ENCODE results near the gene SET. TPM values are rescaled to one million over a fixed set of nuclear protein-coding genes. Genes with fewer than 3 reads are reported as not detected.
"Not testable (repeated sequence)": the region's sequence is repeated elsewhere in the genome, so short reads cannot be mapped to it uniquely, and the experiment has no call there.

SET gene
- total RNA-seq, 1 donor from 2014 or later, result 320 TPM

DNA sequence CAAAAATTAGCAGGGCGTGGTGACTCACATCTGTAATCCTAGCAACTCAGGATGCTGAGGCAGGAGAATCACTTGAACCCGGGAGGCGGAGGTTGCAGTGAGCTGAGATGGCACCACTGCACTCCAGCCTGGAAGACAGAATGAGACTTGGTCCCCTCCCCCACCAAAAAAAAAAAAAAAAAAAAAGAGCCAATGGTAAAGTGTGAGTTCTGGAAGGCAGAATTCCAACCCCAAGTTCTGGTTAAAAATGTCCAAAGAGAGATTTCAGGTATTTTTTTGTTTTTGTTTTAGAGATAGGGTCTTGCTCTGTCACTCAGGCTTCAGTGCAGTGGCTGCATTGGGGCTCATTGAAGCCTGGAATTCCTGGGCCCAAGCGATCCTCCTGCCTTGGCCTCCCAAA lies 1.6 kb upstream of the SET start:
- no peak for DNase-seq (ENCODE audit: low read depth in 2 of 2)

- DNase-seq (ENCODE audit: low read depth in 2 of 2), result peak; percentile 66 to 72
Measured at GRCh38 chr9:128689293-128689774, 312 bp downstream of the SET start.

- peak; percentile 57 to 72 for DNase-seq (ENCODE audit: low read depth in 2 of 2)
Measured at GRCh38 chr9:128689820-128690683, 1.0 kb downstream of the SET start.

DNA sequence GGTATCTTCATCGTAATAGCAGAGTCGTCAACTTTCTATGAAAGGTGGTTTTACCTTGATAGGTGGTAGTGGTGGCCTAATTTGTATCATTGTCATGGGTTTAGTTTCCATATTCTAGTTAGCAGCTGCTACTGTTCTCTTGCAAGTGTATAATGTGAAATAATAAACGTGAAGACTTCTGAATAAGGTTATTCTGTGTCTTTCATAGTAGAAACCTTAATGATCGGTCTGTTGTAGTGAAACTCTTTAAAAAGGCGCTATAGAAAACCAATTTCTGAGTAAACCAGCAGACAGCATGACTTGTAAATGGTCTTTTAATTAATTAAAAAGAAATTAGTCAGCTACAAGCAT lies 1.6 kb downstream of the SET start:
- no peak for DNase-seq (ENCODE audit: low read depth in 2 of 2)

DNA sequence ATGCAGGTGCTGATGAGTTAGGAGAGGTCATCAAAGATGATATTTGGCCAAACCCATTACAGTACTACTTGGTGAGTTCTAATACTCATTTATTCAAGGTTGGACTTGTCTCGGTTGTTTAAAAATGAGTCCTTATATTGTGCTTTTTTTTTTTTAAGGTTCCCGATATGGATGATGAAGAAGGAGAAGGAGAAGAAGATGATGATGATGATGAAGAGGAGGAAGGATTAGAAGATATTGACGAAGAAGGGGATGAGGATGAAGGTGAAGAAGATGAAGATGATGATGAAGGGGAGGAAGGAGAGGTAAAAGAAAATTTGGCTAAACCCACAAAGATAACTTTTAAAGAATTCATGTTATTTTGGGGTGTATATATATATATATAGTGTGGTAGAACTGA lies 4.7 kb downstream of the SET start:
- DNase-seq (ENCODE audit: low read depth in 2 of 2), result not testable (repeated sequence)

- DNase-seq (ENCODE audit: low read depth in 2 of 2), result no peak
Measured at GRCh38 chr9:128694344-128694743, 5.3 kb downstream of the SET start.

DNA sequence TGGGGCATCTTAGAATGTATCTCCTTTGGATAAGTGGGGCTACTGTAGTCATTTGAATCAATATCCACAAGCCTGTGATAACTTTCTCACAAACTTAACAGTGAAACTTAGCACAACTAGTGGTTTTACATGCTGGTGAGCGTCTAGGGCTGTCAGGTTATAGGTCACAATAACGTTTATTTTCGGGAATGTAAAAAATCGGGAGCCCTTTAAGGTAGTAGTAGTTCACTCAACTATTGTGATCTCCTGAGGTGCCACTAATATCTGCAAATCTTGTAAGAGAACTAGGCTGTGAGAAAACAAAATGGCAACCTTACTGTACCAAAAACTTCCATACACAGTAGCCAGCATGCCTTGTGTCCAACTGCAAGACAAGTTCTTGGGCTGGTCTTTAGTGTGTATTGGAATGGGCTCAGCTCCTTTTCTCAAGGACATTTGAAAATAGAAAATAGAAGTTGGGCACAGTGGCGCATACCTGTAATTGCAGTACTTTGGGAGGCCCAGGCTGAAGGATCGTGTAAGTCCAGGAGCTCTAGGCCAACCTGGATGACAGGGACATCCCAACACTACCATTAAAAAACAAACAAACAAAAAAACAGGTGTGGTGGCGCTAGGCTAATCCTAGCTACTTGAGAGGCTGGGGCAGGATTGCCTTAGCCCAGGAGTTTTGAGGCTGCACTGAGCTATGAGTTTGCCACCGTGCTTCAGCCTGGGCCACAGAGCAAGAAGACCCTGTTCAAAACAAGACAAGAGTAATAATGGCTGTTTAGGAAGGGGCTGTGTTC lies 8.1 kb downstream of the SET start:
- no peak for DNase-seq (ENCODE audit: low read depth in 2 of 2)

- DNase-seq (ENCODE audit: low read depth in 2 of 2), result not testable (repeated sequence)
Measured at GRCh38 chr9:128699096-128699795, 10.2 kb downstream of the SET start.

GRCh38 chr9:128701227-128701854 lies 12.3 kb downstream of the SET start:
- DNase-seq (ENCODE audit: low read depth in 2 of 2), result peak; percentile 26 to 61

- peak; percentile 84 to 89 for DNase-seq (ENCODE audit: low read depth in 2 of 2)
Measured at GRCh38 chr9:128702445-128702948, 13.5 kb downstream of the SET start, which contains the start of gene PKN3. Gene PKN3, plus strand, starts transcription at chr9:128702503. Its CDS starts 413 bp downstream, at chr9:128702916.

DNA sequence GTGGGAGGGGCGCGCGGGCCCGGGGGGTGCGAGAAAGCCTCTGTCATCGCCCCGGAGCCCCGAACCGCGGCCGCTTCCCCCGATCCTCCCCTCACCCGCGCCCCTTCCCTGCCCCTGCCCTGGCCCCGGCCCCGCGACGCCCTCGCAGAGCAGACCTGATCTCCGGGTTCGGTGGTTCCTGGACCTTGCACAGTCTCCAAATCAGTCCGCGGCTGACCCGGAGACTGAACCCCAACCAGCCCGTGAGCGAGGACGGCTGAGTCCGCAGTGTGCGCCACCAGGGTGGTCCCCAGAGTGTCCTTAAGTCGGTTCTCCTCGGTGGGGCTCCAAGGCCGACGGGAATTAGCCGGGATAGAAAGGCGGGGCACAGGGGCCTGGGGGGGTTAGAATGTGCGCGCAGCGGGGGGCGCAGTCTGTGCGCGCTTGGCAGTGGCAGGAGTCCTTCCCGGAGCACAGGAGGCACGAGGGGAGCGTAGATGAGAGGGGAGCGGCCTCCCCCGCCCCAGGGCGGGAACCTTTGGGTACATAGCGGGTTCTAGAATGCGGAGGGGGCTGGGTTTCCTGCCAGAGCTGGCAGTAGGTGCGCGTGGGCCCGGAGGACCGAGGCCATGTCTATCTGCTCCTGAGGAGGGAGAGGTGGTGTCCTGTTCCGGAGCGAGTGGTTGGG lies 14.1 kb downstream of the SET start:
- peak; percentile 33 to 38 for DNase-seq (ENCODE audit: low read depth in 2 of 2)

DNA sequence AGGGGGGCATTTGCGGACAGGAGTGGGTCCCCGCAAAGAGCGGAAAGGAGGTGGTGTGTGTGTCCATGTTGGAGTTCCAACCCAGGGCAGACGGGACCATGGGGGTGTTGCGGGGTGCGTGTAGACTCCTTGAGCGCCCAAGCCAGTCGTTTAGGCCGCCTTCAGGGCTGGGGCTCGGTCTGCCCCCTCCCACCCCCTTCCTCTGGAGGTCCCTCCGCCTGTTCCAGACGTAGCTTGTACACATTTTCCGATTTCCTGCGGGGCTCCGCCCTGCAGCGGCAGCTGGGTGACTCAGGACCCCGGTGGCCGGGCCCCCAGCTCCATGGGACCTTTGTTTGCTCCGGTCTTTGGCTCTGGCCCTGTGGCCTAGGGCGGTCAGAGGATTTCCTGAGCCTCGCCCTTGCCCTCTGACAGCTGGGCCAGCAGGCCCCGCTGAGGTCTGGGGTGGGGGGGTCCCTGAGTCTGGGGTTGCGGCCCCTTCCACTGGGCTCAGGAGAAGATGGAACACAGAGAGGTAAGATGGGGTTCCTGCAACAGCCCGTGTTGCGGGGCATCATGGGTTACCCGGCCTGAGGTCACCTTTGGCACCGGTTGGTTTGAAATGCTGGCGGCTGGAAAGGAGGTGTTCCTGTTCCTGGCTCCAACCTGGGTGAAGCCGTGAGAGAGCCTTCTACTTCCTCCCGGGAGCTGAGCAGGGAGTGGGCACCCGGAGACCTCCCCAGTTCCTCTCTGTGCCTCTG lies 14.8 kb downstream of the SET start:
- peak; percentile 47 to 49 for DNase-seq (ENCODE audit: low read depth in 2 of 2)

- no peak for DNase-seq (ENCODE audit: low read depth in 2 of 2)
Measured at GRCh38 chr9:128704356-128704670, 15.3 kb downstream of the SET start.

GRCh38 chr9:128705051-128705965 lies 16.3 kb downstream of the SET start:
- DNase-seq (ENCODE audit: low read depth in 2 of 2), result no peak

GRCh38 chr9:128706045-128706444 lies 17.0 kb downstream of the SET start:
- DNase-seq (ENCODE audit: low read depth in 2 of 2), result no peak

GRCh38 chr9:128706671-128707381 lies 17.8 kb downstream of the SET start:
- DNase-seq (ENCODE audit: low read depth in 2 of 2), result no peak

- DNase-seq (ENCODE audit: low read depth in 2 of 2), result no peak
Measured at GRCh38 chr9:128707446-128707845, 18.4 kb downstream of the SET start.

All from lung microvascular endothelial cell (primary cell).